HepG2 (cell line): ENCODE results near the gene ARL16. TPM values are rescaled to one million over a fixed set of nuclear protein-coding genes. Genes with fewer than 3 reads are reported as not detected.

Source experiments
- ATAC-seq: fragments of 200-7000 bp; cut with Tn5 transposase; 3 replicates; pipeline ENCODE4 v1.9.1; 2020; ENCODE audit warnings: mild to moderate bottlenecking, moderate library complexity
- BruUV-seq: library from RNA; stranded (reverse); fragments of 400-500 nt; replicated peaks from 2 replicates; lab custom pipeline; 2021; lab: Mats Ljungman, UMichigan
- CTCF ChIA-PET: fragments of 300-600 bp; formaldehyde crosslinking; extraction: SDS; loops from one replicate; lab custom pipeline; 2021; ENCODE audit warnings: low total read pairs, inconsistent platforms, low intra/inter-chr PET ratio; lab: Yijun Ruan, JAX
- POLR2A ChIA-PET: fragments of 350-600 bp; sonication (Branson Sonifier 250); formaldehyde crosslinking; loops from one replicate; lab custom pipeline; 2020; ENCODE audit warnings: antibody characterized with exemption, inconsistent platforms; lab: Yijun Ruan, JAX
- DNase-seq: peaks from one replicate; pipeline ENCODE4 v3.0.0-alpha.2; 2015; ENCODE audit warnings: low spot score
- FAIRE-seq: peaks from 3 replicates; lab custom pipeline; 2011; peaks lifted over from hg19 to GRCh38; lab: Jason Lieb, UNC
- H2AFZ ChIP-seq: one replicate; pipeline ENCODE4 v1.6.1; 2011; ENCODE audit warnings: low read length, inconsistent platforms
- H3K27ac ChIP-seq: fragments of 300-600 bp; 3 replicates; pipeline ENCODE4 v1.8.0; 2011; ENCODE audit warnings: mixed run types, mild to moderate bottlenecking, mixed read lengths, low read length, inconsistent platforms; ENCODE audit not compliant: insufficient read depth; ENCODE audit errors: extremely low read length
- H3K27me3 ChIP-seq, 2 experiments: fragments of 200-600 bp in 1 of 2; 2 replicates in 1 of 2; 3 replicates in 1 of 2; pipeline versions ENCODE4 v1.6.0 to v1.8.0; 2011; ENCODE audit warnings: low read length in 2 of 2, mild to moderate bottlenecking in 2 of 2, moderate library complexity in 2 of 2, inconsistent platforms in 1 of 2; ENCODE audit not compliant: insufficient read depth in 2 of 2, control insufficient read depth in 1 of 2
- H3K36me3 ChIP-seq, 2 experiments: fragments of 200-600 bp in 1 of 2; replicated peaks in 1 of 2; 2 replicates in 1 of 2; 3 replicates in 1 of 2; pipeline versions ENCODE4 v1.5.1 to v1.8.0; 2011; ENCODE audit warnings: low read length in 2 of 2, inconsistent platforms in 1 of 2; ENCODE audit not compliant: insufficient read depth in 2 of 2, control insufficient read depth in 1 of 2
- H3K4me1 ChIP-seq: 2 replicates; pipeline ENCODE4 v1.5.1; 2012; ENCODE audit warnings: low read length, inconsistent platforms; ENCODE audit not compliant: insufficient read depth
- H3K4me2 ChIP-seq: 2 replicates; pipeline ENCODE4 v1.6.0; 2011; ENCODE audit warnings: low read depth, low read length, inconsistent platforms
- H3K4me3 ChIP-seq, 3 experiments: fragments of 200-600 bp in 1 of 3; sonication (generic), shearing (Covaris generic) in 1 of 3; replicated peaks in 1 of 3; 2 replicates each; pipeline ENCODE4 v1.5.1; 2011 to 2016; ENCODE audit warnings: low read length in 3 of 3, inconsistent platforms in 2 of 3, low read depth in 2 of 3, mild to moderate bottlenecking in 2 of 3, control low read depth in 1 of 3, mixed read lengths in 1 of 3; ENCODE audit not compliant: insufficient read depth in 1 of 3
- H3K79me2 ChIP-seq: one replicate; pipeline ENCODE4 v1.6.1; 2011; ENCODE audit warnings: low read length, inconsistent platforms; ENCODE audit not compliant: insufficient read depth
- H3K9ac ChIP-seq: 2 replicates; pipeline ENCODE4 v1.6.0; 2011; ENCODE audit warnings: mild to moderate bottlenecking, low read depth, low read length, inconsistent platforms; ENCODE audit not compliant: insufficient read depth
- H3K9me3 ChIP-seq: 2 replicates; pipeline ENCODE4 v1.5.1; 2012; ENCODE audit warnings: mild to moderate bottlenecking, low read length
- H4K20me1 ChIP-seq: 2 replicates; pipeline ENCODE4 v1.6.0; 2011; ENCODE audit warnings: inconsistent platforms, mild to moderate bottlenecking, low read length, moderate library complexity; ENCODE audit not compliant: insufficient read depth
- CBX1 ChIP-seq: IDR thresholded peaks from one replicate; pipeline ENCODE4 v1.6.1; 2016; ENCODE audit warnings: antibody characterized with exemption, low read depth
- DNMT1 ChIP-seq: sonication (generic); formaldehyde crosslinking; IDR thresholded peaks from 2 replicates; pipeline ENCODE4 v1.5.1; 2020; ENCODE audit warnings: mild to moderate bottlenecking, missing genetic modification reagents
- HDAC1 ChIP-seq: sonication (generic); formaldehyde crosslinking; IDR thresholded peaks from 2 replicates; pipeline ENCODE4 v1.5.1; 2020; ENCODE audit warnings: mild to moderate bottlenecking, missing genetic modification reagents
- HDAC2 ChIP-seq: sonication (generic); formaldehyde crosslinking; IDR thresholded peaks from 2 replicates; pipeline ENCODE4 v1.4.0; 2020; ENCODE audit warnings: missing genetic modification reagents
- KDM2A ChIP-seq: sonication (generic); formaldehyde crosslinking; IDR thresholded peaks from 2 replicates; pipeline ENCODE4 v1.4.0; 2020; ENCODE audit warnings: low read depth, missing genetic modification reagents, borderline replicate concordance
- KLF12 ChIP-seq: sonication (generic); formaldehyde crosslinking; IDR thresholded peaks from 2 replicates; pipeline ENCODE4 v1.4.0; 2020; ENCODE audit warnings: missing genetic modification reagents, borderline replicate concordance
- NFE2L2 ChIP-seq: fragments of 150-350 bp; IDR thresholded peaks from 2 replicates; pipeline ENCODE4 v1.6.1; 2014; ENCODE audit warnings: low read length
- PAXIP1 ChIP-seq: sonication (generic); formaldehyde crosslinking; conservative IDR thresholded peaks from 2 replicates; pipeline ENCODE4 v1.4.0; 2020; ENCODE audit warnings: mild to moderate bottlenecking, missing genetic modification reagents, moderate library complexity
- POGK ChIP-seq: sonication (generic); formaldehyde crosslinking; conservative IDR thresholded peaks from 2 replicates; pipeline ENCODE4 v1.8.0; 2022; ENCODE audit warnings: mild to moderate bottlenecking, moderate library complexity, missing genetic modification reagents
- XBP1 ChIP-seq: sonication (generic); formaldehyde crosslinking; IDR thresholded peaks from 2 replicates; pipeline ENCODE4 v1.5.0; 2020; ENCODE audit warnings: missing genetic modification reagents
- ZEB1 ChIP-seq: IDR thresholded peaks from 2 replicates; pipeline ENCODE4 v1.6.1; 2012; ENCODE audit warnings: mild to moderate bottlenecking, low read depth, inconsistent platforms; ENCODE audit not compliant: insufficient replicate concordance
- ZFP90 ChIP-seq: sonication (generic); formaldehyde crosslinking; IDR thresholded peaks from 2 replicates; pipeline ENCODE4 v1.8.0; 2022; ENCODE audit warnings: missing genetic modification reagents, mild to moderate bottlenecking, inconsistent platforms, borderline replicate concordance
- ZMYM2 ChIP-seq: sonication (generic); formaldehyde crosslinking; IDR thresholded peaks from 2 replicates; pipeline ENCODE4 v1.8.0; 2022; ENCODE audit warnings: mild to moderate bottlenecking, missing genetic modification reagents
- ZNF138 ChIP-seq: sonication (generic); formaldehyde crosslinking; IDR thresholded peaks from 2 replicates; pipeline ENCODE4 v1.5.0; 2020; ENCODE audit warnings: mild to moderate bottlenecking, low read depth, missing genetic modification reagents
- ZNF230 ChIP-seq: sonication (generic); formaldehyde crosslinking; IDR thresholded peaks from 2 replicates; pipeline ENCODE4 v1.4.0; 2020; ENCODE audit warnings: mild to moderate bottlenecking, missing genetic modification reagents
- ZNF256 ChIP-seq: sonication (generic); formaldehyde crosslinking; conservative IDR thresholded peaks from 2 replicates; pipeline ENCODE4 v1.4.0; 2020; ENCODE audit warnings: missing genetic modification reagents
- ZNF275 ChIP-seq: sonication (generic); formaldehyde crosslinking; IDR thresholded peaks from 2 replicates; pipeline ENCODE4 v1.8.0; 2022; ENCODE audit warnings: missing genetic modification reagents, mild to moderate bottlenecking, inconsistent platforms, borderline replicate concordance
- ZNF572 ChIP-seq: sonication (generic); formaldehyde crosslinking; IDR thresholded peaks from 2 replicates; pipeline ENCODE4 v1.5.1; 2020; ENCODE audit warnings: mild to moderate bottlenecking, missing genetic modification reagents
- WGBS: methylation state at CpG from one replicate; pipeline ENCODE4 v1.1.6; 2017; ENCODE audit warnings: low lambda C conversion rate; 5-methylcytosine and 5-hydroxymethylcytosine counted together
- in situ Hi-C: cut with HindIII; loops from 2 replicates; pipeline ENCODE4 v1.10.0; 2017; ENCODE audit warnings: low pct_unique_long_range_greater_than_20kb; ENCODE audit not compliant: extremely low pct_ligation_motif_present
- intact Hi-C: fragments of 100-400 bp; cut with micrococcal nuclease; formaldehyde crosslinking; loops from one replicate; pipeline ENCODE4 v1.10.0; 2022; ENCODE audit not compliant: unreplicated experiment
- polyA plus RNA-seq, 8 experiments: library from polyadenylated mRNA; depleted of rRNA in 3 of 8; stranded (reverse) in 7 of 8; unstranded in 1 of 8; fragments of >200 nt; fragmentation: Illumina TruSeq in 4 of 8; extraction: Trizol in 4 of 8; gene quantifications; 2 replicates each; pipeline versions ENCODE4 v1.2.1 to v1.2.3, GENCODE V29; 2011 to 2016; ENCODE audit warnings: low read depth in 4 of 8, missing spikeins in 1 of 8, mixed read lengths in 1 of 8; ENCODE audit not compliant: insufficient read depth in 1 of 8
- total RNA-seq, 5 experiments: library from RNA; depleted of rRNA; stranded (reverse); fragments of >200 nt; fragmentation: Illumina TruSeq; extraction: Trizol; gene quantifications; 2 replicates each; pipeline ENCODE4 v1.2.3, GENCODE V29; 2016; ENCODE audit warnings: low read depth in 1 of 5

Gene ARL16
- total and polyA plus RNA-seq, 2 of the 13 experiments (the other 11 are each of a cell fraction or from before 2014, with no cell fraction given): 20.8 to 30.8 TPM

- H3K79me2 ChIP-seq: no peaks in the 10 kb centered on the region
- H3K9ac ChIP-seq: no peak overlapping the region
- no peak for ATAC-seq
- H3K4me3 ChIP-seq: no peak overlapping the region
- H3K27me3 ChIP-seq: no peaks in the 10 kb centered on the region
- intact Hi-C loops: no loop called here
- no peak overlapping the region for H2AFZ ChIP-seq
- H3K9me3 ChIP-seq: no peaks in the 10 kb centered on the region
- peaks cover 42% of the 10 kb centered on the region for H3K4me1 ChIP-seq
- peak; percentile 84 for FAIRE-seq
- TSS peak; percentile 45 for BruUV-seq
- H3K4me2 ChIP-seq: peak overlapping the region; percentile 22
- ChIA-PET POLR2A (interaction anchor here (1.0 to 5.8 kb wide), 4 partner anchors 10 to 57 kb away, joined by 3 to 72 read pairs (median 8); partner anchors contain the start of genes CCDC137, MRPL12 and SLC25A10), CTCF (no interaction called here)
- H3K36me3 ChIP-seq: peaks cover 1 to 9% of the 10 kb centered on the region in 2 experiments; a peak in 3 of 5 replicates
- in situ Hi-C loops: no loop called here
- no peak overlapping the region for H3K27ac ChIP-seq
- H4K20me1 ChIP-seq: no peaks in the 10 kb centered on the region
- WGBS: 27% methylated on average over 12 of the region's 12 CpGs
- DNase-seq: no peak
- TF ChIP-seq DNMT1 (no peak), KDM2A (CRISPR knock-in tag) (peak; percentile 76), PAXIP1 (CRISPR knock-in tag) (peak; percentile 7; the same call in 1 of the 2 replicates), ZNF275 (CRISPR knock-in tag) (peak; percentile 70; the same call in 1 of the 2 replicates), ZEB1 (peak; percentile 13), ZNF256 (0 out of 2 replicates have a peak, but pooled peaks have one; percentile 45), ZFP90 (peak; percentile 61; the same call in 1 of the 2 replicates), POGK (CRISPR knock-in tag) (0 out of 2 replicates have a peak, but pooled peaks have one; percentile 32), XBP1 (CRISPR knock-in tag) (no peak), ZNF572 (CRISPR knock-in tag) (no peak), ZNF138 (CRISPR knock-in tag) (no peak), CBX1 (no peak), KLF12 (CRISPR knock-in tag) (peak; percentile 25; the same call in 1 of the 2 replicates), ZNF230 (CRISPR knock-in tag) (peak; percentile 10; the same call in 1 of the 2 replicates), HDAC1 (CRISPR knock-in tag) (peak; percentile 41; the same call in 1 of the 2 replicates), NFE2L2 (no peak), HDAC2 (CRISPR knock-in tag) (0 out of 2 replicates have a peak, but pooled peaks have one; percentile 27), ZMYM2 (CRISPR knock-in tag) (peak; percentile 39; the same call in 1 of the 2 replicates)
Observed at GRCh38 chr17:81723651-81724209, 40.1 kb upstream of the ARL16 start.
